HUES64 (cell line): ENCODE data around the gene EFEMP1.

Experiments
- H3K27ac ChIP-seq: 2 replicates; pipeline ENCODE4 v1.7.0; 2013; ENCODE audit warnings: low read depth, low read length, inconsistent platforms
- H3K27me3 ChIP-seq: 2 replicates; pipeline ENCODE4 v1.6.1; 2013; ENCODE audit warnings: mild to moderate bottlenecking, low read length; ENCODE audit not compliant: insufficient read depth
- H3K36me3 ChIP-seq: 2 replicates; pipeline ENCODE4 v1.6.1; 2013; ENCODE audit warnings: mild to moderate bottlenecking, low read length; ENCODE audit not compliant: insufficient read depth
- H3K4me1 ChIP-seq: 2 replicates; pipeline ENCODE4 v1.6.1; 2013; ENCODE audit warnings: mild to moderate bottlenecking, low read length, moderate library complexity; ENCODE audit not compliant: insufficient read depth
- H3K4me3 ChIP-seq: 2 replicates; pipeline ENCODE4 v1.5.1; 2013; ENCODE audit warnings: mild to moderate bottlenecking, low read length, moderate library complexity
- H3K9ac ChIP-seq: 2 replicates; pipeline ENCODE4 v1.6.1; 2013; ENCODE audit warnings: mild to moderate bottlenecking, low read depth, low read length
- H3K9me3 ChIP-seq: 2 replicates; pipeline ENCODE4 v1.6.1; 2013; ENCODE audit warnings: low read depth, low read length; ENCODE audit not compliant: insufficient read depth
- WGBS: fragments of 150-250, 120-280 bp; methylation state at CpG from one replicate; pipeline ENCODE4 v1.1.7; 2013; ENCODE audit warnings: missing lambda C conversion rate; 5-methylcytosine and 5-hydroxymethylcytosine counted together

The EFEMP1 gene

DNA sequence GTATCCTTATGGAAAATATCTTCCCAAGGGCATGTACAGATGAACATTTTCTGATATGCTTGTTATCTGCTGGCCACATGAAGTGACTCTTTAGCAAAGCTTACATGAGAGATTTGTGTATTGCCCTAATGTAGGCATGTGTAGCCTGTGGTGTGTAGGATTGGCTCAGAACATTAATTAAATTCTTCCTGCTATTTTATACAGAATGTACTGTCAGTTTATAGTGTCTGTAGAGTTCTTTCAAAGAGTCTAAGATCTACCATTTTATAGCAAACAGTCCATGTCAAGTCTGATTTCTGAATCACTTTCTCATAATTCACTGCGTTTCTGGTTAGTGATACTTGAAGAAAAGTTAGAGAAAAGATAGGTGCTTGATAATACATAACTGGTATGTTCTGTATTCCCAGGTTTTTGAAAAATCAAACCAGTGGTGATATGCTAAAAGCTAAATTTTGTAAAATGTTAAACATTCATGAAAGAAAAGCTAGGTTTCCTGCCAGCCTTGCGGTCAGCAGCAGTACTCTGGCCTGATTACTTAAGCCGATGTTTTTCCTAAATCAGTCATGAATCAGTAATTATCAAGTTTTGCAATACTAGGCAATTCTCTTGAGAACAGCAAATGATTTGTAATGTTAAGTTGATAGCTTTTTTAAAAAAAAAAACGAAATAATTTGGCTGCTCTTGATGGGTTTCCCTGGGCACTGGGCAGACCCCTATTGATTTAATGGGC is 30.9 kb upstream of the EFEMP1 start:
- Histone ChIP-seq H3K4me1 (no peaks in the 10 kb centered on the region), H3K36me3 (no peaks in the 10 kb centered on the region), H3K9ac (no peak overlapping the region), H3K27me3 (no peaks in the 10 kb centered on the region), H3K4me3 (no peak overlapping the region), H3K27ac (no peak overlapping the region), H3K9me3 (no peaks in the 10 kb centered on the region)
- WGBS = 91% methylated on average over 4 of the region's 4 CpGs

DNA sequence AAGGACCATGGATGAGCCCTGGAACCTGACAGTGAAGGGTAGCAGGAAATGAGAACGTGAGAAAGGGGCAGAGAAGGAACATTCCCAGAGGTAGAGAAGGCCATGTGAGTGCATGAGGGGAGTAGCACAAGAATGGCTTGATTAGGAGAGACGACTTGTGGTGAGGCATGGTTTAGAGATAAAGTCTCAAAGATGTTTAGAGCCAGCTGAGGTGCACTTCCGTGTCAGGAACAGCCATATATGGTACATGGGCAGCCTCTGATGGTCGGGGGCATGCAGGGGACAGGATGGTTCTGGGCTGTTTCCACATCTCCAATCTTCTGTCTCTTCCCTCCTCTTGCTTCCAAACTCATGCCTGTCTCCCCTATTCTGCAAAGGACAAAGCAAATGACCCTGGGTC is 28.8 kb upstream of the EFEMP1 start:
- no peak overlapping the region for H3K9ac ChIP-seq
- 86% methylated on average over 4 of the region's 4 CpGs for WGBS
- no peak overlapping the region for H3K4me3 ChIP-seq
- H3K36me3 ChIP-seq = no peaks in the 10 kb centered on the region
- H3K9me3 ChIP-seq = no peaks in the 10 kb centered on the region
- H3K27ac ChIP-seq = no peak overlapping the region
- H3K4me1 ChIP-seq = no peaks in the 10 kb centered on the region
- no peaks in the 10 kb centered on the region for H3K27me3 ChIP-seq

DNA sequence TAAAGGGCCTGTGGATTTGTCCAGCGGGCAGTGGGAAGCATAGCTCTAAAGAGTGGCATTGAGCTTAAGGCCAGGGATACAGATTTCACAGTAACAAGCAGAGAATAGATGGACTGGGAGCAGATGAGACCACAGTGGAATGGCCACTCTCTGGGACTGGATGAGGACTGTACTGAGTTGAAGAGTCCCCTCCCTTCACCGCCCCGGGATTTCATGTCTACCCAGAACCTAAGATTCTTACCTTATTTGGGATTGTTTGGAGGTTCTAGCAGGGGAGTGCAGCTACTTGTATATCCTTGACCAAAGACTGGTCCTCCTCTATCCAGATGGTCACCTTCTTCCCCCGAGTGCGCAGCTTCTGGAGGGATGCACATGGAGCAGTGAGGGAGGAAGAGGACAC is 28.0 kb upstream of the EFEMP1 start:
- Histone ChIP-seq H3K9ac (no peak overlapping the region), H3K4me1 (no peaks in the 10 kb centered on the region), H3K4me3 (no peak overlapping the region), H3K9me3 (no peaks in the 10 kb centered on the region), H3K27ac (no peak overlapping the region), H3K36me3 (no peaks in the 10 kb centered on the region), H3K27me3 (no peaks in the 10 kb centered on the region)
- WGBS = 97% methylated on average over 4 of the region's 5 CpGs

DNA sequence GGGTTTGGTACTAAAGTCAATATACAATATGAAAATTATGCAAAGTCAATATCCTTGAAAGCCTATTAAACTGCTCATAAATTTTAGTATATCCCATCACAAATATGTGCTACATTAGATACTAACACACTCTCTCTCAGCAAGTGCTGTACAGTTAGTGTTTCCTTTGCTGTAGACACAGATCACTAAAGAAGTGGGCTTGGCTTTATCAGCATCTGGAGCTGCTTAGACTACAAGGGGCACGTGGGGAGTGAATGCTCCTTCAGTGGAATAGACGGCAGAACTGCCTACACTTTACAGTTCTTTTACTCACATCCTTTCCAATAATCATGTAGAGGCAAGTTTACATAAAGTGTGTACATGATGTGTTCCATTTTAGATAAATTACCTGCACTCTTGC is 26.0 kb upstream of the EFEMP1 start:
- no peak overlapping the region for H3K4me3 ChIP-seq
- H3K27me3 ChIP-seq = no peaks in the 10 kb centered on the region
- no peaks in the 10 kb centered on the region for H3K9me3 ChIP-seq
- no peak overlapping the region for H3K9ac ChIP-seq
- H3K36me3 ChIP-seq = no peaks in the 10 kb centered on the region
- H3K4me1 ChIP-seq = 0 out of 2 replicates have a peak, but pooled peaks cover 3% of the 10 kb centered on the region
- WGBS = 83% methylated on average over 1 of the region's 2 CpGs
- no peak overlapping the region for H3K27ac ChIP-seq

DNA sequence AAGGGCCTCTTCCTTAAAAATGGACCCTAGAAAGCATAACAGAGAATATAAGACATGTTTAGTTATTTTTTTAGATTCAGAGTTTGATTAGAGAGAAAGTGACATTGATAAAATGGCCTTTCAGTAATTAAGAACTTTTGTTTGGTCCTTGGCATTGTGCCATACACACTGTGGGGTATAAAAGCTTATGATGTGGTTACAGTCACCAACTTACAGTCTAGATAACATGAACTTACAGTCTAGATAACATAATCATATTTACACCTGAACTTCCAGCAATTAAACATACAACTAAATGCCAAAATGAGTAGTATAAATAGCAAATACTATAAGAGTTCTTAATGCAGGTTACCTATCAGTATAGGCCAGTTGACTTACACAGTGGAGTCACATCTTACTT is 25.6 kb upstream of the EFEMP1 start:
- Histone ChIP-seq H3K4me1 (0 out of 2 replicates have a peak, but pooled peaks cover 3% of the 10 kb centered on the region), H3K36me3 (no peaks in the 10 kb centered on the region), H3K27me3 (no peaks in the 10 kb centered on the region), H3K4me3 (no peak overlapping the region), H3K9me3 (no peaks in the 10 kb centered on the region), H3K9ac (no peak overlapping the region), H3K27ac (no peak overlapping the region)

DNA sequence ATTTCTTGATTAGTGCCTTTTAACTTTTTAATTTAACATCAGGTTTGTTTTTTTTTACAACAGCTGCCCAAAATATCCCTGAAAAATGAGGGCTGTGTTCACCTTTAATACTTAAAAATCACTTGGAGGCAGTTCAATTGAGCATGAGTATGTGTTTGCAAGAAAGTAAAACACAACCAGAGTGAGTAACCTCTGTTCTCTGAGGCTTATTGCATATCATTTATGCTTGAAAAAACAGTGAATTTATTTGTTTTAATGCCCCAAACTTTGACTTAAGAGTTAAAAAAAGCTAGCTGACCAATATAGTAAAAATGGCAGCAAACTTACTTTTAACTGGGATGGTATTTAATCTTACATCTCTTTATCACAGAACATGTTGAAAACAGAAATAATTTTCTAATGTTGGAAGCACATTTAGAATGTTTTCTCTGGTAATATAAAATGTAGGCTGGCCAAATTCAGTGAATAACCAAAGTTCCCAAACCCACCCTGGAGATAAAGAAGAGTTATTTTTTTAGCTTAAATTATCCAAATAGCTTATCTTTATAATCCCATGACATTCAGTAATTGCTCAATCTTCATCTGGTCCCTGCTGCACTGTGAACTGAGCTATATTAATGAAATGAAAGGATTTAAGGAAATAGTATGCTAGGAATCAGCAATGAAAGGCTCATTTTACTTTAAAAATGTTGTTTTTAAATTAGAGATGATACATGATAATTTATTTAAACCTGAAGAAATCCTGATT is 24.8 kb upstream of the EFEMP1 start:
- H3K36me3 ChIP-seq = no peaks in the 10 kb centered on the region
- H3K27me3 ChIP-seq = no peaks in the 10 kb centered on the region
- no peak overlapping the region for H3K9ac ChIP-seq
- H3K9me3 ChIP-seq = no peaks in the 10 kb centered on the region
- no peak overlapping the region for H3K27ac ChIP-seq
- no peak overlapping the region for H3K4me3 ChIP-seq
- H3K4me1 ChIP-seq = 0 out of 2 replicates have a peak, but pooled peaks cover 3% of the 10 kb centered on the region

DNA sequence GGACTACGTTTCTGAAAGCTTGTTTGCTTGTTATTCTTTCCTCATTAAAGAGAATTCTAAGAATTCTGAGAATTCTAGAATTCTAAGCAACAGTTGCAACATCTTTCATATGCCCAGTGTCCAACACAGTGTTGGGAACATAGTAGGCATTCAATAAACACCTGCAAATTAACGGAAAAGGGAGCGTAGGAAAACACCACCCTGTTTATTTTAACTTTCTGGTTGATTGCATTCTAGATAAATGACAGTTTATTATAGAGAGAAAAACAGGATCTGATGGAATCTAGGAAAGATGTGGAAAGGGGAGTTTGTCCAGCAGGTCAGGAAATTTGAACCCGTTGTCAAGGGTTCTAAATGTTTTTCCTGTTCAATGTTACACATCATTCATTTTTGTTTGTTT is 24.2 kb upstream of the EFEMP1 start:
- H3K4me3 ChIP-seq = no peak overlapping the region
- H3K36me3 ChIP-seq = no peaks in the 10 kb centered on the region
- H3K27ac ChIP-seq = no peak overlapping the region
- H3K27me3 ChIP-seq = no peaks in the 10 kb centered on the region
- H3K4me1 ChIP-seq = 0 out of 2 replicates have a peak, but pooled peaks cover 3% of the 10 kb centered on the region
- no peaks in the 10 kb centered on the region for H3K9me3 ChIP-seq
- H3K9ac ChIP-seq = no peak overlapping the region
- WGBS = 100% methylated on average over 4 of the region's 4 CpGs

DNA sequence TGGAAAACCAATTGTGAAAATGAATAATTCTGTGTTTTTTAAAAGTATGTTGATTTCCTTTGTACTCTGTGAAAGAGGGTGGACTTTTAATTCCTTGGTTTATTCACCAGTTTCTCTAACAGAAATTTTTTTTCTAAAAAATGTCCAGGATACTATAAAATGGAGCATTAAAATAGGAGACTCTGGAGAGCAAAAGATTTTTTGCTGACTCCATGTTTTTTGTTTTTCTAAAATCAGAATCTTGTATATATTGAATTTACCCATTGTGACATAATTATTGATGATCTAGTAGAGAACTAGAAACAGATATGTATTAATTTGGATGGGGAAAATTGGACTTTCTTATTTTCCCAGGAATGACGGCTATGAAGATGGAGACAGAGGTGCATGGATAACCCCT is 23.2 kb upstream of the EFEMP1 start:
- Histone ChIP-seq H3K27me3 (no peaks in the 10 kb centered on the region), H3K4me3 (no peak overlapping the region), H3K27ac (no peak overlapping the region), H3K9me3 (no peaks in the 10 kb centered on the region), H3K4me1 (0 out of 2 replicates have a peak, but pooled peaks cover 3% of the 10 kb centered on the region), H3K36me3 (no peaks in the 10 kb centered on the region), H3K9ac (no peak overlapping the region)
- 78% methylated on average over 1 of the region's 1 CpG for WGBS

DNA sequence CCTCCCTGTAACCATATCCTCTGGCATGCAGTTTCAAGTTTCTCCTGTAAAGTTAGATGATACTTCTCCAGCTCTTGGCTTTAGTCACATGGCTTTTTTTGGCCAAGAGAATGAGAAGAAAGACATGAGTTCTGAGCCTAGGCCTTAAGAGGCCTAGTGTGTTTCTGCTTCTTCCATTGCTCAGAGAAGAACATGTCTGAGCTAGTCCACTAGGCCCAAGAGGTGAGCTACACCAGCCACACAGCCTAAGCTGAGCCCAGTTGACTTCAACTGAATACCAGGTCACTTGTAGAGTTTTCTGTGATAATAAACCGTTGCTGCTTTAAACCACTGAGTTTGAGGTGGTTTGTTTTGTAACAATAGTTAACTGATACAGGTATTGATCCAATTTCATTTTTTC is 19.9 kb upstream of the EFEMP1 start:
- Histone ChIP-seq H3K27ac (no peak overlapping the region), H3K4me1 (0 out of 2 replicates have a peak, but pooled peaks cover 3% of the 10 kb centered on the region)
- WGBS = 89% methylated on average over 1 of the region's 1 CpG

DNA sequence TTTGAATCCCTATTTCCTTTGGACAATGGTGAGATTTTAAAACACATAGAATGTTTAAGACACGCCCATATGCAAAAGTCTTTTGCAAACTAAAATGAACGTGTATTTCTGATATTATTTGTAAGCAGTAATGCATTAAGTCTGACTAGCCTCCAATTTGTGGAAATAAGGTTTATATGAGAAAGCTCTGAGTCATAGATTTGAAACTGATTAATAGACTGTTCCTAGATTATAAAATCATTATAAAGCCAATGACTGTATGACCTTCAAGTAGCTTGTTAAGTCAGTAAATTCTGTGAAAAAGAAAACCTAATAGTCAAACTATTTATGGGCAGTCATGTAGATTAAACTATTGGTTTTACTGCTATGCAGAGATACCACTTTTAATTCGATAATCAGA is 12.8 kb upstream of the EFEMP1 start:
- no peak overlapping the region for H3K9ac ChIP-seq
- H3K27me3 ChIP-seq = no peaks in the 10 kb centered on the region
- H3K27ac ChIP-seq = no peak overlapping the region
- H3K9me3 ChIP-seq = no peaks in the 10 kb centered on the region
- H3K4me3 ChIP-seq = no peak overlapping the region
- 67% methylated on average over 3 of the region's 3 CpGs for WGBS
- H3K4me1 ChIP-seq = no peaks in the 10 kb centered on the region
- no peaks in the 10 kb centered on the region for H3K36me3 ChIP-seq

More for the DNA sequence above, 19.9 kb upstream of the EFEMP1 start:
- Histone ChIP-seq H3K36me3 (no peaks in the 10 kb centered on the region), H3K27me3 (no peaks in the 10 kb centered on the region), H3K9me3 (no peaks in the 10 kb centered on the region), H3K4me3 (no peak overlapping the region), H3K9ac (no peak overlapping the region)

DNA sequence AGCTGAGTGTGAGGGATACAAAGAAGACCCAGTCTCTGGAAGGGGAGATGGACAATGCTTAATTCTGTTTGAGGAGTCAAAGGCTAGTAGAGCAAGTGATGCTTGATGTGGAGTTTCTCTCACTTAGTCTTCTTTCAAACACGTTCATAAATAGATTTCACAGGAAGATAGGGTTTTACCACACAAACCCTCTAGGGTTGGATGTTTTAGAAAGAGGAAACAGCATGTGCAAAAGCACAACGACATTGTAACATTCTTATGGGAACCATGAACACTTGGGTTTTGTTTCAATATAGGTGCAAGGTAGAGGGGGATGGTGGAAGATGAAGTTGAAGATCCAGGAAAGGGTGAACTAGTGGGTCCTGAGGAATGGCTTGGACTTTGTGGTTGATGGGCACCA is 10.8 kb upstream of the EFEMP1 start:
- Histone ChIP-seq H3K4me1 (no peaks in the 10 kb centered on the region), H3K36me3 (no peaks in the 10 kb centered on the region), H3K9ac (no peak overlapping the region), H3K27ac (no peak overlapping the region), H3K4me3 (no peak overlapping the region), H3K9me3 (no peaks in the 10 kb centered on the region), H3K27me3 (no peaks in the 10 kb centered on the region)
- WGBS = 88% methylated on average over 2 of the region's 2 CpGs
